ENCODE measurements around the gene LYRM1.
"Not testable (repeated sequence)": the region's sequence is repeated elsewhere in the genome, so short reads cannot be mapped to it uniquely, and the experiment has no call there.

The LYRM1 gene

GRCh38 chr16:20920091-20920490, 19.5 kb downstream of the LYRM1 start:
- no peaks in the 10 kb centered on the region for H3K9me3 Mint-ChIP-seq
- H3K4me1 Mint-ChIP-seq = peaks cover 8% of the 10 kb centered on the region
- ATAC-seq (ENCODE audit: low read depth) (no peak), DNase-seq (ENCODE audit: low spot score in 2 of 2) (no peak)
- H3K27ac Mint-ChIP-seq = no peak overlapping the region
- H3K4me3 Mint-ChIP-seq = no peak overlapping the region
- H3K36me3 Mint-ChIP-seq = peaks cover 35% of the 10 kb centered on the region
- no peaks in the 10 kb centered on the region for H3K27me3 Mint-ChIP-seq

DNA sequence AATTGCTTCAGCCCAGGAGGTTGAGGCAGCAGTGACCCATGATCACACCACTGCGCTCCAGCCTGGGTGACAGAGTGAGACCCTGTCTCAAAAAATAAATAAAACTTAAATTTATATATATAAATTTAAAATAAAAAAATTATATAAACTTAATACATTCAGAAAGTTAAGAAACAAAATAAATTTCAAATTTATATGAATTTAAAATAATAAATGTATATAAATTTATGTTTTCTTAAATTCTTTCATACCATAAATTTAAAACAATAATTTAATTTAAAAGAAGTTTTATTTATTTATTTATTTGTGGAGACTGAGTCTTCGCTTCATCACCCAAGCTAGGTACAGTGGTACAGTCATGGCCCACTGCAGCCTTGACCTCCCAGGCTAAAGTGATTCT, 20.2 kb downstream of the LYRM1 start:
- no peak overlapping the region for H3K27ac Mint-ChIP-seq
- no peaks in the 10 kb centered on the region for H3K27me3 Mint-ChIP-seq
- H3K9me3 Mint-ChIP-seq = no peaks in the 10 kb centered on the region
- no peak overlapping the region for H3K4me3 Mint-ChIP-seq
- H3K36me3 Mint-ChIP-seq = peaks cover 36% of the 10 kb centered on the region
- ATAC-seq (ENCODE audit: low read depth) (no peak), DNase-seq (ENCODE audit: low spot score in 2 of 2) (no peak)
- peaks cover 8% of the 10 kb centered on the region for H3K4me1 Mint-ChIP-seq

- peaks cover 26% of the 10 kb centered on the region for H3K36me3 Mint-ChIP-seq
- no peak for DNase-seq (ENCODE audit: low spot score in 2 of 2)
- H3K4me3 Mint-ChIP-seq = no peak overlapping the region
- no peak for ATAC-seq (ENCODE audit: low read depth)
- H3K27me3 Mint-ChIP-seq = no peaks in the 10 kb centered on the region
- no peaks in the 10 kb centered on the region for H3K9me3 Mint-ChIP-seq
- H3K27ac Mint-ChIP-seq = no peak overlapping the region
- no peaks in the 10 kb centered on the region for H3K4me1 Mint-ChIP-seq
Measured at GRCh38 chr16:20923876-20924275, 23.3 kb downstream of the LYRM1 start.

DNA sequence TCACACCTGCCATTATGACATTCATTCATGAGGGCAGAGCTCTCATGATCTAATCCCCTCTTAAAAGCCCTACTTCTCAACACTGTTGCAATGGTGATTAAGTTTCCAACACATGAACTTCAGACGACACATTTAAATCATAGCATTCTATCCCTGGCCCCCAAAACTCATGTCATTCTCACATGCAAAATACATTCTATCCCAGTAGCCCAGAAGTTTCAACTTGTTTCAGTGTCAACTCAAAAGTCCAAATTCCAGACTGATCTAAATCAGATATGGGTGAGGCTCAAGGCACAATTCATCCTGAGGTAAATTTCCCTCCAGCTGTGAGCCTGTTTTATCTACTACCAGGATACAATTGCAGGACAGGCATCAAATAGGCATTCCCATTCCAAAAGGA, 25.2 kb downstream of the LYRM1 start:
- ATAC-seq (ENCODE audit: low read depth) = no peak
- DNase-seq (ENCODE audit: low spot score in 2 of 2) = no peak
- Mint-ChIP-seq H3K27me3 (no peaks in the 10 kb centered on the region), H3K4me3 (no peak overlapping the region), H3K27ac (no peak overlapping the region), H3K36me3 (peaks cover 24% of the 10 kb centered on the region), H3K4me1 (no peaks in the 10 kb centered on the region), H3K9me3 (no peaks in the 10 kb centered on the region)

GRCh38 chr16:20928774-20929411, 28.3 kb downstream of the LYRM1 start:
- H3K27ac Mint-ChIP-seq = no peak overlapping the region
- ATAC-seq (ENCODE audit: low read depth) (no peak), DNase-seq (ENCODE audit: low spot score in 2 of 2) (no peak)
- no peaks in the 10 kb centered on the region for H3K4me1 Mint-ChIP-seq
- peaks cover 18% of the 10 kb centered on the region for H3K36me3 Mint-ChIP-seq
- H3K27me3 Mint-ChIP-seq = no peaks in the 10 kb centered on the region
- H3K4me3 Mint-ChIP-seq = no peak overlapping the region
- no peaks in the 10 kb centered on the region for H3K9me3 Mint-ChIP-seq

GRCh38 chr16:20929676-20930364, 29.2 kb downstream of the LYRM1 start:
- H3K4me3 Mint-ChIP-seq; DNase-seq (ENCODE audit: low spot score in 2 of 2); H3K27me3 Mint-ChIP-seq; H3K9me3 Mint-ChIP-seq; H3K4me1 Mint-ChIP-seq; H3K27ac Mint-ChIP-seq; ATAC-seq (ENCODE audit: low read depth): not testable (repeated sequence)
- peaks cover 10% of the 10 kb centered on the region for H3K36me3 Mint-ChIP-seq

DNA sequence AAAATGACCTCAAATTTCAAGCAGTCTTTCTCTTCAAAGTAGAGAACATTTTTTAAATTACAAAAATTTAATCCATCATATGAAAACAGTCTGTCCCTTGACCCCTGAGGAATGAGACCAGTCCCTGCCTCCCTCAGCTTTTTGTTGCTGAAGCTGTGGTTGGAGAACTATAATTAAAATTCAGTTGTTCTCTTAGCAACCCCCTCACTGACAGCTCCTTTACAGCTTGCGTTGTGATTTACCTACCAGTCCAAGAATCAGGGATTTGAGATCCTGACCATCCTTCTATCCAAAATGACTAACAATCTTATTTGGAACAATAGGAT, 29.8 kb downstream of the LYRM1 start:
- no peaks in the 10 kb centered on the region for H3K27me3 Mint-ChIP-seq
- ATAC-seq (ENCODE audit: low read depth) (no peak), DNase-seq (ENCODE audit: low spot score in 2 of 2) (no peak)
- H3K36me3 Mint-ChIP-seq = peaks cover 9% of the 10 kb centered on the region
- no peaks in the 10 kb centered on the region for H3K4me1 Mint-ChIP-seq
- no peaks in the 10 kb centered on the region for H3K9me3 Mint-ChIP-seq
- no peak overlapping the region for H3K27ac Mint-ChIP-seq
- H3K4me3 Mint-ChIP-seq = no peak overlapping the region

DNA sequence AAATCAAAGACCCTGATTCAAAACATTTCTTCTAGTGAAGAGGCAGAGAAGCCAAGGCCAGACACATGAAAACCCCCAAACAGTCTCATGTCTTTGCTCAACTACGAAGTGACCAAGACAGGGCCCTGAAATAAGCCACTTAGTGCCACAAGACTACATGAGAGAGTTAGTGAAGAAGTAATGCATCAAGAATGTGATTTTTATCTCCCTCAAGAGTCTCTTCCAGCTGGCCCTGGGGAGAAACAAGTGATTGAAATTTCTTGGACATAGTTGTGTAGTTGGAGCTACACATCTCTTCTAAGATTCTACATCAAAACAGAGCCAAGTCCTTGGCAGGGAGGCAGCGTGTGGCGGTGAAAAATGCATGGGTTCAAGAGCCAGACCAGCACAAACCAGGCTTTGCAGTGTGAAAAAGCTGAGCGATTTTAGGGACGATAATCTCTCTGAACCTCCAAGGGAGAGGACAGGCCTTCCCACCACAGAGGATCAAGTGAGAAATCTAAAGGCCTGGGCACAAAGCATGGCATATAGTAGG, 30.6 kb downstream of the LYRM1 start:
- ATAC-seq (ENCODE audit: low read depth) (no peak), DNase-seq (ENCODE audit: low spot score in 2 of 2) (no peak)
- Mint-ChIP-seq H3K27me3 (no peaks in the 10 kb centered on the region), H3K9me3 (no peaks in the 10 kb centered on the region), H3K27ac (no peak overlapping the region), H3K4me3 (no peak overlapping the region), H3K4me1 (no peaks in the 10 kb centered on the region), H3K36me3 (peaks cover 2% of the 10 kb centered on the region)

- Mint-ChIP-seq H3K27me3 (no peaks in the 10 kb centered on the region), H3K36me3 (no peaks in the 10 kb centered on the region), H3K4me1 (no peaks in the 10 kb centered on the region), H3K4me3 (no peak overlapping the region), H3K27ac (no peak overlapping the region), H3K9me3 (no peaks in the 10 kb centered on the region)
- DNase-seq (ENCODE audit: low spot score in 2 of 2) (no peak), ATAC-seq (ENCODE audit: low read depth) (no peak)
Measured at GRCh38 chr16:20933589-20933988, 33.0 kb downstream of the LYRM1 start.

DNA sequence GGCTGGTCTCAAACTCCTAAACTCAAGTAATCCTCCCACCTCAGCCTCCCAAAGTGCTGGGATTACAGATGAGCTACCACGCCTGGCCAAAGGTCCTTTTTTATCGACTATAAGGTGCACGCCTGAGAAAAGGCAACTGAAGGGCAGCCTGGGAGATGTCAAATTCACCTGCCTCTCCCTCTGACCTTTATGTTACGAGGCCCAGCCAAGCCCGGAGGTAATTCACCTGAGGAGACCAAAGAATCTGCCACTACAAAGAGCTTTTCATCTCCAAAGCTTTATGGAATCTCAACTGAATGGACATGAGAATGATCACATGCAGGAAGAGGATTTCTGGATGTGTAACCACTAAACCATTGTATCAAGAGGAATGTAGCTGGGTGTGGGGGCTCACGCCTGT, 37.2 kb downstream of the LYRM1 start:
- DNase-seq (ENCODE audit: low spot score in 2 of 2) (no peak), ATAC-seq (ENCODE audit: low read depth) (no peak)
- no peak overlapping the region for H3K27ac Mint-ChIP-seq
- H3K9me3 Mint-ChIP-seq = no peaks in the 10 kb centered on the region
- H3K4me3 Mint-ChIP-seq = no peak overlapping the region
- H3K4me1 Mint-ChIP-seq = peaks cover 6% of the 10 kb centered on the region
- H3K27me3 Mint-ChIP-seq = no peaks in the 10 kb centered on the region
- no peaks in the 10 kb centered on the region for H3K36me3 Mint-ChIP-seq

- ATAC-seq (ENCODE audit: low read depth) = no peak
Measured at GRCh38 chr16:20938426-20938825, 37.9 kb downstream of the LYRM1 start.

DNA sequence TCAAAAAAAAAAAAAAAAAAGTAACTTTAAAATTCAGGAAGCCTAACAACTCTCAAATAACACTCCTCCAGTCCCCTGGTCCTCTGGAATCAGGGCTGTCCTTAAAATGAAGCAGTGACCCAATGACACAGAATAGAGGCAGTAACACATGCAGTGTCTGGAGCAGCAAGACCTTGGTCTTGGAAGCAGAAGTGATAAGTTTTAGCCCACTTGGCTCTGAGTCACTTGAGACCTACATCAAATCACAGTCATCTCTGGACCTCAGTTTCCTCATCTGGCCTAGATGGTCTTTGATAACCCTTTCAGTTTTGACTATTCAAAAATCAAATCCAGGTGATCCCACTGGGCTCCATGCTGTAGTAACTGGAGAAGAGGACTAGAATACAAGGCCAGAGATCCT, 39.0 kb downstream of the LYRM1 start:
- no peak overlapping the region for H3K27ac Mint-ChIP-seq
- peaks cover 6% of the 10 kb centered on the region for H3K4me1 Mint-ChIP-seq
- H3K36me3 Mint-ChIP-seq = no peaks in the 10 kb centered on the region
- DNase-seq (ENCODE audit: low spot score in 2 of 2) (no peak), ATAC-seq (ENCODE audit: low read depth) (no peak)
- no peaks in the 10 kb centered on the region for H3K27me3 Mint-ChIP-seq
- no peaks in the 10 kb centered on the region for H3K9me3 Mint-ChIP-seq
- H3K4me3 Mint-ChIP-seq = no peak overlapping the region

More at GRCh38 chr16:20938426-20938825, 37.9 kb downstream of the LYRM1 start:
- DNase-seq (ENCODE audit: low spot score in 2 of 2) = no peak
- Mint-ChIP-seq H3K36me3 (no peaks in the 10 kb centered on the region), H3K4me1 (peaks cover 6% of the 10 kb centered on the region), H3K9me3 (no peaks in the 10 kb centered on the region), H3K27ac (no peak overlapping the region), H3K4me3 (no peak overlapping the region), H3K27me3 (no peaks in the 10 kb centered on the region)

GRCh38 chr16:20940871-20941635, 40.5 kb downstream of the LYRM1 start:
- ATAC-seq (ENCODE audit: low read depth) (no peak), DNase-seq (ENCODE audit: low spot score in 2 of 2) (no peak)

DNA sequence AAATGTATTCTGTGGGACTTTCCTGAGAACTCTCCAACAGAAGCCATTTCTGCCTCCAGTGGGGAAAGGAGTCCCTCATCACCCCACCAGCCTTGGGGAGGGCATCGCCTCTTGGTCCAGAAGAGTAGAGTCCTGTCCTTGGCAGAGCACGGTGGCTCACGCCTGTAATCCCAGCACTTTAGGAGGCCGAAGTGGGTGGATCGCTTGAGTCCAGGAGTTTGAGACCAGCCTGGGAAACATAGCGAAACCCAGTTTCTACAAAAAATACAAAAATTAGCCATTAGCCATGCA, 41.0 kb downstream of the LYRM1 start:
- Mint-ChIP-seq H3K4me1 (peaks cover 6% of the 10 kb centered on the region), H3K36me3 (no peaks in the 10 kb centered on the region), H3K9me3 (no peaks in the 10 kb centered on the region), H3K27ac (no peak overlapping the region), H3K27me3 (no peaks in the 10 kb centered on the region), H3K4me3 (no peak overlapping the region)
- no peak for DNase-seq (ENCODE audit: low spot score in 2 of 2)
- no peak for ATAC-seq (ENCODE audit: low read depth)

More at GRCh38 chr16:20940871-20941635, 40.5 kb downstream of the LYRM1 start:
- Mint-ChIP-seq H3K4me3 (no peak overlapping the region), H3K27me3 (no peaks in the 10 kb centered on the region), H3K36me3 (no peaks in the 10 kb centered on the region), H3K9me3 (no peaks in the 10 kb centered on the region), H3K4me1 (peaks cover 6% of the 10 kb centered on the region), H3K27ac (no peak overlapping the region)
